Measurements from ENCODE around the gene ATPAF1. TPM values are rescaled to one million over a fixed set of nuclear protein-coding genes. Genes with fewer than 3 reads are reported as not detected.

Gene ATPAF1
- total RNA-seq, 1 donor from 2014 or later: 29.2 TPM

- Histone ChIP-seq H3K4me3 (ENCODE audit: low read depth, low read length) (no peak overlapping the region), H3K27me3 (ENCODE audit: control insufficient read depth, insufficient read depth, low read length) (no peaks in the 10 kb centered on the region), H3K36me3 (ENCODE audit: control insufficient read depth, insufficient read depth, low read length) (peaks cover 26% of the 10 kb centered on the region)
- DNase-seq (ENCODE audit: low read depth) (no peak), FAIRE-seq (peak; percentile 32)
- no peak for TF ChIP-seq CTCF (IDR thresholded peaks at IDR 0.05; ENCODE audit: insufficient read depth, low read length, severe bottlenecking)
Observed at GRCh38 chr1:46585312-46585938, 82.7 kb downstream of the ATPAF1 start.

- TF ChIP-seq CTCF (IDR thresholded peaks at IDR 0.05; ENCODE audit: insufficient read depth, low read length, severe bottlenecking): no peak
- Histone ChIP-seq H3K36me3 (ENCODE audit: control insufficient read depth, insufficient read depth, low read length) (peaks cover 19% of the 10 kb centered on the region), H3K27me3 (ENCODE audit: control insufficient read depth, insufficient read depth, low read length) (no peaks in the 10 kb centered on the region), H3K4me3 (ENCODE audit: low read depth, low read length) (no peak overlapping the region)
- FAIRE-seq (peak; percentile 64), DNase-seq (ENCODE audit: low read depth) (no peak)
Observed at GRCh38 chr1:46583494-46583893, 84.7 kb downstream of the ATPAF1 start.

GRCh38 chr1:46582972-46583371 is 85.2 kb downstream of the ATPAF1 start:
- DNase-seq (ENCODE audit: low read depth) (no peak), FAIRE-seq (no peak)
- H3K36me3 ChIP-seq (ENCODE audit: control insufficient read depth, insufficient read depth, low read length): peaks cover 19% of the 10 kb centered on the region
- H3K27me3 ChIP-seq (ENCODE audit: control insufficient read depth, insufficient read depth, low read length): no peaks in the 10 kb centered on the region
- no peak for TF ChIP-seq CTCF (IDR thresholded peaks at IDR 0.05; ENCODE audit: insufficient read depth, low read length, severe bottlenecking)
- H3K4me3 ChIP-seq (ENCODE audit: low read depth, low read length): no peak overlapping the region

Other genes with a start within 250 kb of the ATPAF1 start
- gene DMBX1, start 178.5 kb downstream of the ATPAF1 start, total RNA-seq: not detected in 2 replicates
- gene KNCN, start 116.7 kb downstream of the ATPAF1 start, total RNA-seq: not detected in 2 replicates
- gene MKNK1, start 64.1 kb downstream of the ATPAF1 start, total RNA-seq: 16.8 and 21.8 TPM in 2 replicates
- 7.8 and 8.4 TPM in 2 replicates for gene MOB3C, start 51.6 kb downstream of the ATPAF1 start, total RNA-seq
- gene TEX38, start 3.5 kb upstream of the ATPAF1 start, total RNA-seq: not detected in 2 replicates
- 32.4 and 38.3 TPM in 2 replicates for gene EFCAB14, start 50.8 kb upstream of the ATPAF1 start, total RNA-seq
- 3.6 TPM in 1 of 2 replicates, not detected in the other for gene CYP4B1, start 130.7 kb upstream of the ATPAF1 start, total RNA-seq